Heart left ventricle (tissue), 13 donors: ENCODE results near the gene RITA1.

ENCODE experiments used
- CTCF ChIP-seq, 12 donors: fragments of 200-600 bp; sonication (generic) in 4 of 12; IDR thresholded peaks; one replicate each; pipeline versions ENCODE4 v1.5.0 to v1.8.0; 2018 to 2022; ENCODE audit warnings: antibody characterized with exemption in 12 of 12, mild to moderate bottlenecking in 5 of 12
- POLR2A ChIP-seq, 2 donors: fragments of 450-650 bp; IDR thresholded peaks; one replicate each; pipeline ENCODE4 v1.6.1; 2017; ENCODE audit warnings: antibody characterized with exemption in 2 of 2, mild to moderate bottlenecking in 2 of 2, moderate library complexity in 2 of 2
- donor health status: ischemic (EF 13 %, LVEDD 7.1; RV severe dilation, severe dysfunction).
- donor health status: DM: no; HTN: yes; CAD: no.
- donor health status: DM: no; HTN: no; CAD: no.
- donor health status: ischemic (EF 25% LVEDD 6.9; RV normal size, moderate dysfunction).
- donor health status: ischemic (EF 25% LVEDD 5.7; RV mildly dilated, moderate dysfunction).
- donor health status: ischemic (EF 35%, LVEDD 5.7; RV mildly dilated, moderate dysfunction).
- donor health status: nonischemic (EF 11% LVEDD 7.7; RV severe dilation, severe dysfunction).
- donor health status: DM: yes; HTN: yes; CAD: no.
- donor health status: PGD.
- donor health status: ischemic (EF 29% LVEDD 5.4; RV normal size, mild dysfunction).
- donor health status: nonischemic (EF 23%, LVEDD 6.1; RV moderate dilation, normal function).

DNA sequence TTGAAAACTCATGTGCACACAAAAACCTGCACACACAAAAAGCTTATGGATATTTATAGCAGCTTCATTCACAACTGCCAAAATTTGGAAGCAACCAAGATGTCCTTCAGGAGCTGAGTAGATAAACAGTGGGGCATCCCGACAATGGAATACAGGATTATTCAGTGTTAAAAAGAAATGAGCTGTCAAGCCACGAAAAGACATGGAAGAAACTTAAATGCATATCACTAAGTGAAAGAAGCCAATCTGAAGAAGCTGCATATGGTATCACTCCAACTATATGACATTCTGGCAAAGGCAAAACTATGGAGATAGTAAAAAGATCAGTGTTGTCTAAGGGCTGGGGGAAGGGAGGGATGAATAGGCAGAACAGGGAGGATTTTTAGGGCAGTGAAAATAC, 30.5 kb downstream of the RITA1 start:
- TF ChIP-seq CTCF (IDR thresholded peaks at IDR 0.05) (no peak), POLR2A (IDR thresholded peaks at IDR 0.05) (no peak)
